T-helper 2 cell treated with Interferon-gamma antibody and Interleukin-4, amounts not matched to agents 5 μg/mL and 100 μg/mL, for 36 hours (primary cell): ENCODE results near the gene ANK3.
A peak's percentile ranks its signal among the peaks of the same experiment; 100 is the strongest.
"Not testable (repeated sequence)": the region's sequence is repeated elsewhere in the genome, so short reads cannot be mapped to it uniquely, and the experiment has no call there.

Source experiments
- DNase-seq: peaks from one replicate; pipeline ENCODE4 v3.0.0; 2021; ENCODE audit warnings: low spot score
- H3K27ac Mint-ChIP-seq: one replicate; pipeline ENCODE4 v1.8.0; 2021; ENCODE audit warnings: mild to moderate bottlenecking, mixed read lengths
- H3K27me3 Mint-ChIP-seq: one replicate; pipeline ENCODE4 v1.8.0; 2021; ENCODE audit warnings: low read depth, mixed read lengths
- H3K36me3 Mint-ChIP-seq: one replicate; pipeline ENCODE4 v1.8.0; 2021; ENCODE audit warnings: low read depth, mixed read lengths
- H3K4me1 Mint-ChIP-seq: one replicate; pipeline ENCODE4 v1.8.0; 2021; ENCODE audit warnings: low read depth, mixed read lengths
- H3K4me3 Mint-ChIP-seq: one replicate; pipeline ENCODE4 v1.8.0; 2022; ENCODE audit warnings: mild to moderate bottlenecking, moderate library complexity, mixed read lengths
- H3K9me3 Mint-ChIP-seq: one replicate; pipeline ENCODE4 v1.8.0; 2021; ENCODE audit warnings: mixed read lengths

Gene ANK3

DNA sequence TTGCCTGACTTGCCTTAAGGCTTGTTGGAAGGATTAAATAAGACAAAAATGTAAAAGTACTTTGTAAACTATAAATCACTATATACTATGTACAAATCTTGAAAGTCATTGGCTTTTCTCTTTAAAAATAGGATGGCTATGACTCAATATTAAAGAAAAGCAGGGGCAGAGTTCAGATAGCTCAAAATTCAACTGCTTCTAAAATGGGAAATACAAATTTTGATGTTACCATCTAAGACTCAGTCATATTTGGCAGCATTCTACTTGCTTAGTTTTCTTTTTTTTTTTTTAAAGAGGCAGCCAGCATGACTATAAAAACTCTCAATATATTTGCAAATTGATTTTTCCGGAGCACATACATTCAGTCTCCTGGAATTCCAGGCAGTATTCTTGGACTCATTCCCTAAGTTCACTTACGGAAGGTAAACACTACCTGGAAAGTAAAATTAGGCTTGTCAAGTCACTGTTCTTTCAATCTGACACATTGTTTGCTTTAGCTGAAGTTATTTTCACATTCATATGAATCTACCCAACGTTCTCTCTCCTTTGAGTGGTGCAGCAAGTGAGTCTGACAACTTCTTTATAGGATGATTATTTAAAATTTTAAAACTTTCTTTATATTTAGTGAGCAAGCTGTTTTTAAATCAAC, 349.5 kb downstream of the ANK3 start:
- no peaks in the 10 kb centered on the region for H3K36me3 Mint-ChIP-seq
- DNase-seq: no peak
- H3K9me3 Mint-ChIP-seq: no peaks in the 10 kb centered on the region
- H3K27me3 Mint-ChIP-seq: no peaks in the 10 kb centered on the region
- H3K4me1 Mint-ChIP-seq: no peaks in the 10 kb centered on the region
- no peak overlapping the region for H3K27ac Mint-ChIP-seq
- H3K4me3 Mint-ChIP-seq: no peak overlapping the region

DNA sequence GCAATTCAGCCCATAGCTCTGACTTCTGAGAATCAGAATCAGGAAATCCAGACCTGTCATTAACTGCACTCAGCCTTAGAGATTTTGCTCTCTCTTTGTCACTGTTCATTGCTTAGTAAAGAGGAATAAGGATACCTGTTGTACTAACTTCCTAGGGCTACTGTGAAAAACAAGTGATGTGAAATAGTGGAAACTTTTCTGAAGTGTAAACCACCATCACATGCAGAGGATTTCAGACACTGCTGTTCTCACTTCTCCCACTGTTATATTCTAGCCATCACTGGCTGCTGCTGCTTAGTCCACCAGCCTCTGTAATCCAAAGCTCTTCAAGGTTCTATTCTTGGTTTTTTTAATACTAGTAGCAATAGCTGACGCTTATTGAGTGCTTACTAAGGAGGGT, 353.7 kb downstream of the ANK3 start:
- DNase-seq: no peak
- Mint-ChIP-seq H3K27me3 (no peaks in the 10 kb centered on the region), H3K27ac (no peak overlapping the region), H3K4me1 (peaks cover 1% of the 10 kb centered on the region), H3K9me3 (no peaks in the 10 kb centered on the region), H3K36me3 (no peaks in the 10 kb centered on the region), H3K4me3 (no peak overlapping the region)

DNA sequence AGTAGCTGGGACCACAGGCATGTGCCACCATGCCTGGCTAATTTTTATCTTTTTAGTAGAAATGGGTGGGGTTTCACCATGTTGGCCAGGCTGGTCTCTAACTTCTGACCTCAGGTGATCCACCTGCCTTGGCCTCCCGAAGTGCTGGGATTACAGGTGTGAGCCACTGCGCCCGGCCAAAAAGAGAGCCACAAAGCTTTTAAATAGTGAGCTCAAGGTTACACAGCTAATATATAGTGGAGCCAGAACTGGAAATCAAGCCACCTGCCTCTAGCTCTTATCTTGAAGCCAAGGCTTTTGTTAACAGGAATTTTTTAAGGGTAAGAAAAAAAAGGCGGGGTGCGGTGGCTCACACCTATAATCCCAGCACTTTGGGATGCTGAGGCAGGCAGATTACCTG, 354.3 kb downstream of the ANK3 start:
- not testable (repeated sequence) for DNase-seq, H3K4me1 Mint-ChIP-seq, H3K4me3 Mint-ChIP-seq, H3K36me3 Mint-ChIP-seq, H3K27me3 Mint-ChIP-seq, H3K9me3 Mint-ChIP-seq, H3K27ac Mint-ChIP-seq

DNA sequence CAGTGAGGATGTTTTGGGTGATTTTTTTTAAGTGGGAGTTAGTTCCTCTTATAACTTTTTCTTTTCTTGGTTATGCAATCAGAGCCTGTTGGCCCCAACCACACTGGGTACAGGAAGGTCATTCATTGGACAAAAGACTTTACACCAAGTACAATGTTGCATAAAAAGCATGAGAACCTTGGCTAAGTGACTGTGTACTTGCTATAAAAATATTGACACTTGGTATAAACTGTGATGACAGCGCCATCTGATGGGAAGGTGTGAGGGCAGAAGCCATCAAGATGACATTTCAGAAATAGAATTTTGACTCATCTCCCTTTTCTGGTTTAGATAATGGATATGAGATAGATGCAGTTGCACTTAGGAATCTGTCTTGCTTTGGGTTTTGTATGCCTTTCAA, 357.0 kb downstream of the ANK3 start:
- Mint-ChIP-seq H3K27ac (no peak overlapping the region), H3K36me3 (no peaks in the 10 kb centered on the region), H3K9me3 (no peaks in the 10 kb centered on the region), H3K4me1 (peaks cover 1% of the 10 kb centered on the region), H3K4me3 (no peak overlapping the region), H3K27me3 (no peaks in the 10 kb centered on the region)
- DNase-seq: peak; percentile 40

DNA sequence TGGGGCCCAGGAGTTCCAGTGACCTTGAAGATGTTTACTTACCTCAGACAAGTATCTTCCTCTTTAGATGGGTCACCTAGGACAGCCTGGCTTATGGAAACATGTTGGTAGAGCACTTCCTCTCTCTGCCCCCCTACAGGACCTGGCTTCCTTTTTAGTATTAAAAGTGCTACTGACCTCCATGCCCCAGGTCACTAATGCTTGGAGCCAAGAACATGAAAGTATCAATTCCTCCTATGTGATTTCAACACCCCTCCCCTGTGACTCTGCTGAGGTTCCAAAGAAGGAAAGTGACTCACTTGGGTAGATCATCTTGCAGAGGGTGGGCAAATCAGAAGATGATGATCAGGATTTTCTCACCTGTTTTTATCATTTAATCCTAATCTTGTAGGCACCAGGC, 358.0 kb downstream of the ANK3 start:
- Mint-ChIP-seq H3K36me3 (no peaks in the 10 kb centered on the region), H3K4me3 (no peak overlapping the region), H3K9me3 (no peaks in the 10 kb centered on the region), H3K27me3 (no peaks in the 10 kb centered on the region), H3K4me1 (peaks cover 1% of the 10 kb centered on the region), H3K27ac (no peak overlapping the region)
- no peak for DNase-seq

DNA sequence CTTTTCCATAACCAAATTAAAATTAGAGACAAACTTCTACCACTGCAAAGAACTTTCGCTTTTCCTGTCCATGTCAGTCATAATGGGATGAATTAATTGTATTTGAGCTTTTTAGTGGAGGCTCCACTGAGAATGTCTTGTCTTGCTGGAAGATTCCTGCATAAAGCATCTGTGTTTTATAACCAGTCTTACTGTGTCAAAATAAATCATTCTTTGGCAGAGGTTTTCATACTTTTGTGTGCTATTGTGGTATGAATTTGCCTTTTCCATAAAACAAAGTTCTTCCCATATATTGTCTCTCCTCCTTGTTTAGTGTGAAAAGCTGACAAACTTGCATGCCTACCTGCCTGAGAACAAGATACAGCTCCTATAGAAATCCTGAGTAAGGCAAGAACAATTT, 358.5 kb downstream of the ANK3 start:
- no peak for DNase-seq
- no peak overlapping the region for H3K4me3 Mint-ChIP-seq
- H3K36me3 Mint-ChIP-seq: no peaks in the 10 kb centered on the region
- H3K4me1 Mint-ChIP-seq: peaks cover 1% of the 10 kb centered on the region
- H3K27me3 Mint-ChIP-seq: no peaks in the 10 kb centered on the region
- no peaks in the 10 kb centered on the region for H3K9me3 Mint-ChIP-seq
- H3K27ac Mint-ChIP-seq: no peak overlapping the region

DNA sequence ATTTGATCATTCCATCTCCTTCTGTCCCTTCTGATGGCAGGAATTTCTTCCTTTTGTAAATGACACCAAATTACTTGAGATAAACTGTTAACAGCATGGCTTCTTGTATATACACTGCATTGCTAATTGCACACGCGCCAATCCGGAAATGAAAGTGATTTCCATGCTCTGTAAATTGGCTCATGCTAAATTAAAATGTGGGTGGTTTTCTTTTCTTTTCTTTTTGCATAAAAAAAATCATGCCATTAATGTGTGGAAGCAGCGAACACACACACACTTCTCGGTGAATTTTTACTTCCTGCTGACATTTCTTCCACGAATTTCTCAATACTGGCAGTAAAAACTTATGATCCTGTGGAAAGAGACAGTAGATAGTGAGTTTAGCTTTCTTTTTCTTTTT, 360.2 kb downstream of the ANK3 start:
- no peaks in the 10 kb centered on the region for H3K36me3 Mint-ChIP-seq
- DNase-seq: no peak
- no peaks in the 10 kb centered on the region for H3K27me3 Mint-ChIP-seq

DNA sequence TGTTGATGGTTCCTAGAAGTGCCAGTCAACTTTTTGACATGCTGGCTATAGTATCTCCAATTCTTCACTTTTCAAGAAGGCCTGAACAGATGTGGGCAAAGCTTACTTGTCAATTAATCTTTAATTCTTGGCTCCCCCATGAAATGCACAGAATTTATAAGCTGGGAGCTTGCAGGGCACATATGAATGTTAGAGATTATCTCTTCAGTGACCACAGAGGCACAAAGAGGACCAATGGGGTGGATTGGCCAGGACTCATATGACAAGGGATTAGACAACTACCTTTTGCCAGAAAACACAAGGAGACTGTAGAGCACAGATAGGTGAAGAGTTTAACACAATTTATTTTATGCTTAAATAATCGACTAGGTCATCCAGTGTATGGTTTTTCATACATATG, 361.6 kb downstream of the ANK3 start:
- Mint-ChIP-seq H3K4me1 (peaks cover 1% of the 10 kb centered on the region), H3K9me3 (no peaks in the 10 kb centered on the region), H3K27me3 (no peaks in the 10 kb centered on the region)

More for the DNA sequence above, 360.2 kb downstream of the ANK3 start:
- H3K4me1 Mint-ChIP-seq: peaks cover 1% of the 10 kb centered on the region
- no peak overlapping the region for H3K27ac Mint-ChIP-seq
- no peaks in the 10 kb centered on the region for H3K9me3 Mint-ChIP-seq
- H3K4me3 Mint-ChIP-seq: no peak overlapping the region

DNA sequence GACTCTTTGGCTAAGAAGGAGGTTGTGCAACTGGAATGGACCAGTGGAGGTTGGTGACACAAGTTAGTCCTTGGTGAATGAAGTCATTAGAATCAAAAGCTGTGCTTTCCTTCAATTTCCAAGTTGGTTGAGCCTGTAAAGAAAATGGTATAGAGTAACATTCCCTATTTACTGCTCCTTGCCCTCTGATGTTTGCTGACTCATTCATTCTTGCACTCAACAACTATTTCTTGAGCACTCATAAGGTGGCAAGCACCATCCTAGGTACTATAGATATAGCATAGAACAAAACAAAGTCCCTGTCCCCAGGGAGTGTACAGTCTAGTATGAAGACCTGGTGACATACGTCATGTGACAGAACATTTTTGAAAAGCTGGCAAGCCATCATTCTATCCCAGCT, 364.4 kb downstream of the ANK3 start:
- no peak for DNase-seq
- Mint-ChIP-seq H3K36me3 (no peaks in the 10 kb centered on the region), H3K27me3 (no peaks in the 10 kb centered on the region), H3K9me3 (no peaks in the 10 kb centered on the region), H3K4me1 (no peaks in the 10 kb centered on the region), H3K4me3 (no peak overlapping the region), H3K27ac (no peak overlapping the region)

More for the DNA sequence above, 361.6 kb downstream of the ANK3 start:
- H3K27ac Mint-ChIP-seq: no peak overlapping the region
- H3K36me3 Mint-ChIP-seq: no peaks in the 10 kb centered on the region
- no peak overlapping the region for H3K4me3 Mint-ChIP-seq
- DNase-seq: no peak

DNA sequence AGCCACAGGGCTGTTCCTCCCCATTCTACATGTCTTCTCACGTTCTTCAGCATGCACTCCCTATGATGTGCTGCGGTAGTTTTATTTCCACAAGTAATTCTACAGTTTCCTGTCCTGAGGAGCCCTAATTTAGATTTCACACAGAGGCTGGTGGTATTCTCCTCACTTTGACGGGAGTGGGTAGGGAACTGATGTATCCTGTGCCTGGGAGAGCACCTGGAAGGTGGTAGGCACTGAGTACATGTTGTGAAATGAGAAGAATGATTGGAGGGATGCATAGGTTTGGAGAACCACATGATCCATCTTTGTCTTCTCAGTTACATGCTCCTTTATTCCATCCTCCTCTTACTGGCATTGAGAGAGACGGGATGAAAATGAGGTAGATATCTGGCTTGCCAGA, 365.2 kb downstream of the ANK3 start:
- H3K27ac Mint-ChIP-seq: no peak overlapping the region
- no peak overlapping the region for H3K4me3 Mint-ChIP-seq
- no peaks in the 10 kb centered on the region for H3K27me3 Mint-ChIP-seq
- H3K9me3 Mint-ChIP-seq: no peaks in the 10 kb centered on the region
- DNase-seq: no peak
- H3K36me3 Mint-ChIP-seq: no peaks in the 10 kb centered on the region
- H3K4me1 Mint-ChIP-seq: no peaks in the 10 kb centered on the region

DNA sequence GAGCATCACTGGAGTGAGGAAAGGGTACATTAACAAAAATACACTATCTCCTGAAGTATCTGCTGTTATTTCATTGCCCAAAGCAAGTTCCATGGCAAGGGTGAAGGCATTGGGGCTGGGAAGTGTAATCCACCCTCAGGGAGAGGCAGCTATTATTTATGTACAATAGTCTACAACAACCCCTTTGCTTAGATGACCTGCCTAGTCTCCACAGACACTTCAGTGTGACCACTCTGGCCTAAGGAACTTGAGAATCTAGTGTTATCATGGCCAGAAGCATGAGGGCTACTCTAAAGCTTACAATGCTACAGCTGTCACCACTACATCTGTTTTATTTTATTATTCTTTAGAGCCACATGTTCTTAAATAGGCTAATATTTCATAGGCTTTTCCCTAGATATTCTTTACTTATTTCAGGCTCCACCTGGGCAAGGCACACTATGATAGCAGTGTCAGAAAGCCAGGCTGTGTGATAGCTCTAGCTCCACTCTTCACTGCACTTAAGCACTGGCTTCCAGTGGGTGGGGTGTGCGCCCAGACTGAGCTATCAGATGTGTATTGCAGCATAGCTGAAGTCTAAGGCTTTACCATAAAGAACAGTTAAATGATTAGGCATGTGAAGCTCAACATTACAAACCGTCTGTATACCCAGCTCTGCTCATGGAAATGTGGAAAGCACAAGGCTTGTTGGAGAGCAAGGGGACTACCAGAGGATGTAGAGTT, 366.4 kb downstream of the ANK3 start:
- no peaks in the 10 kb centered on the region for H3K36me3 Mint-ChIP-seq
- no peaks in the 10 kb centered on the region for H3K9me3 Mint-ChIP-seq
- H3K4me3 Mint-ChIP-seq: no peak overlapping the region
- H3K4me1 Mint-ChIP-seq: no peaks in the 10 kb centered on the region
- H3K27me3 Mint-ChIP-seq: no peaks in the 10 kb centered on the region
- H3K27ac Mint-ChIP-seq: no peak overlapping the region
- no peak for DNase-seq

DNA sequence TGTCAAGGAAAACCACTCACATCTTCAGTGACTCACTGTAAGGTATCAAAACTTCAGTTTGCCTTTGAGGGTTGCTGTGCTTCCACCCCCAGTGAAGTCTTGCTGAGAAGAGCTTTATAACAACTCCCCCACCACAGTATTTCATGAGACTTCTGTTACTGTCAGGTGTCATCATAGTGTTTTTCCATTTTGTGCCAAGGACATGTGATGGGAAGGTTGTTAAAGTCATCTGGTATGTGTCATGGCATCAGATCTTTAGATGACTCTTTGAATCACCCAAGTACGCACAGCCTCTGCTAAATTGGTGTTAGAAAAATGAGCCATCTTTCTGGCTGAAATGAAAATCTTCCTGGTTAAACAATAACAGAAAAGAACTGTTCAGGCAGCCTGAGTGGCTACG, 368.3 kb downstream of the ANK3 start:
- DNase-seq: no peak
- no peaks in the 10 kb centered on the region for H3K36me3 Mint-ChIP-seq
- H3K27ac Mint-ChIP-seq: no peak overlapping the region
- H3K27me3 Mint-ChIP-seq: no peaks in the 10 kb centered on the region
- no peak overlapping the region for H3K4me3 Mint-ChIP-seq
- no peaks in the 10 kb centered on the region for H3K9me3 Mint-ChIP-seq
- H3K4me1 Mint-ChIP-seq: no peaks in the 10 kb centered on the region

DNA sequence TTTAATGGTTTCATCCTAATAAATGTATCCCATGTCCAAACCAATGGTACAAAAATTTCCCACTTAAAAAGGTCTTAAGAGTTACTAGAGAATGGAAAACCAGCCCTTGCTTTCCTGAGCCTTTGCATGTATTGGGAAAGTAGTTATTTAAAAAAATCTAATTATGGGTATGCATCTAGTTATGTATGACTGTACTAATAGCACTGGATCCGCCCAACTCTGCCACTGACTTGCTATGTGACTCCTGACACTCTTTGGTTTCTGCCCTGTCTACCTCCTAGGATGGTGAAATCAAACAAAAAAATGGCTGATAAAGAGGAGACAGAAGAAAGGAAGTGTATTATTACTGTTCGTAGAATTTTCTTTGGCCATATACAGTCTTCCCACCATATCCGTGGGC, 372.9 kb downstream of the ANK3 start:
- no peak overlapping the region for H3K4me3 Mint-ChIP-seq

DNA sequence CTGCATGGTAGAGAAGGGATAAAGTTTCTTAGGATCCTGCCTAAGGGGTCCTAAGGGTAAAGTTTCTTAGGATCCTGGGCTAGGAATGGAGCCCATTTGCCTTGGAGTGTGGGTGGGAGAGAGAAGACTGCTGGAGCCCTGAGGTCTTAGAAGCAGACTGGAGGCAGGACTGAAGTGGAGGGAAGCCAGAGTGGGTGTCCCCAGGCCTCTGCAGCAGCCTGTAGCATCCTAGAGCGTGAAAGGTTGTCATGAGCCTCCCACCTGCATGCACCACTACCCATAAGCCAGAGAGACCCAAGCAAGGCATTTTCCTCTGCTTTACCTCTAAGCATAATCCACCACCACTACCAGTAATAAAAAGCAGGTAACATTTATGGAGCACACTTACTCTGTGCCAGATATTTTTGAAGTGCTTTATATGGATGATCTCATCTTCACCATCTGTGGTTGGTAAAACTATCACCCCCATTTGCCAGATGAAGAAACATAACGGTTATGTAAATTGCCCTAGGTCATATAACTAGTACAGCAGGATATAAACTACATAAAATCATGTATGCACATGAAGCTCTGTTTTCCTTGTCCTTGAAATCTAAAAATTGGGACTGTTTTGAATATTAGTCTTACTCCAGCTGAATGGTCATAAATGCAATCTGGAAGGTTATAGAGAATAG, 379.8 kb downstream of the ANK3 start:
- Mint-ChIP-seq H3K9me3 (no peaks in the 10 kb centered on the region), H3K27me3 (no peaks in the 10 kb centered on the region), H3K27ac (no peak overlapping the region), H3K36me3 (no peaks in the 10 kb centered on the region), H3K4me3 (no peak overlapping the region), H3K4me1 (no peaks in the 10 kb centered on the region)
- DNase-seq: no peak

More for the DNA sequence above, 372.9 kb downstream of the ANK3 start:
- Mint-ChIP-seq H3K4me1 (no peaks in the 10 kb centered on the region), H3K27ac (no peak overlapping the region), H3K36me3 (no peaks in the 10 kb centered on the region), H3K9me3 (peaks cover 3% of the 10 kb centered on the region), H3K27me3 (no peaks in the 10 kb centered on the region)
- DNase-seq: no peak
